Measurements from ENCODE around the gene KATNAL2.

DNA sequence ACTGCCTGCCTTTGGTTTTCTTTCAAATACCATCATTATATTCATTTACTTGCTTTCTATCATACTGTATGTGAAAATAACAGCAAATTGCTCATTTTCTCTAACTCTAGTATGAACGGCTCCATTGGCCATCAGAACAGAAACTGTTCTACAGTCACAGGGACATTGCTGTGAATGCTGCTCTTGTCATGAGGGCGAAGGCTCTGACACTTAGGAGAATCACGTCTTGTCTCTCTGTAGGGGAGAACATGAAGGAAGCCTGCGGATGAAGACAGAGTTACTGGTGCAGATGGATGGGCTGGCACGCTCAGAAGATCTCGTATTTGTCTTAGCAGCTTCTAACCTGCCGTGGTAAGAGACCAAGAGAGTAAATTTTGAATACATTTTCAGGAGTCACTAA is 159.7 kb downstream of the KATNAL2 start:
- TF ChIP-seq POLR2A (IDR thresholded peaks at IDR 0.05; ENCODE audit: low read depth, low read length) (no peak), POLR2AphosphoS5 (IDR thresholded peaks at IDR 0.05; ENCODE audit: low read depth, low read length) (no peak), TAF1 (IDR thresholded peaks at IDR 0.05; ENCODE audit: borderline replicate concordance, low read depth, low read length) (no peak)
